HCT116 (cell line): Measurements from ENCODE around the gene ETF1. TPM values are rescaled to one million over a fixed set of nuclear protein-coding genes. Genes with fewer than 3 reads are reported as not detected.

Experiments used
- ATAC-seq: fragments of 200-7000 bp; cut with Tn5 transposase; 2 replicates; pipeline ENCODE4 v1.9.1; 2020; ENCODE audit warnings: mild to moderate bottlenecking, moderate library complexity
- BruUV-seq: library from RNA; stranded (reverse); fragments of 400-500 nt; replicated peaks from 2 replicates; lab custom pipeline; 2021; lab: Mats Ljungman, UMichigan
- CTCF ChIA-PET: fragments of 300-600 bp; sonication (Branson Sonifier 250); formaldehyde crosslinking; loops from one replicate; lab custom pipeline; 2021; ENCODE audit warnings: antibody characterized with exemption; lab: Charles Lee
- POLR2A ChIA-PET: fragments of 300-600, 350-600 bp; sonication (Branson Sonifier 250); formaldehyde crosslinking; loops from one replicate; lab custom pipeline; 2021; ENCODE audit warnings: antibody characterized with exemption; lab: Charles Lee
- RAD21 ChIA-PET, 2 experiments: fragments of 300-600 bp; sonication (Branson Sonifier 250); formaldehyde crosslinking; loops; one replicate each; lab custom pipeline; 2023; ENCODE audit warnings: low total read pairs in 2 of 2; ENCODE audit not compliant: uncharacterized antibody in 2 of 2, unreplicated experiment in 2 of 2, low non-redundant PET in 1 of 2; lab: Charles Lee
- DNase-seq: peaks from one replicate; pipeline ENCODE4 v3.0.0-alpha.2; 2010; ENCODE audit warnings: low read depth, low spot score
- H2AFZ ChIP-seq: fragments of 200-600 bp; shearing (Covaris generic), sonication (generic); 2 replicates; pipeline ENCODE4 v1.6.1; 2017; ENCODE audit warnings: low read depth, mixed run types, mixed read lengths, antibody characterized with exemption, low read length; ENCODE audit not compliant: poor library complexity, severe bottlenecking
- H3K27ac ChIP-seq: 2 replicates; pipeline ENCODE4 v1.5.1; 2012; ENCODE audit warnings: low read depth, low read length
- H3K27me3 ChIP-seq: fragments of 200-600 bp; sonication (generic); 2 replicates; pipeline ENCODE4 v1.6.1; 2016; ENCODE audit warnings: mixed run types, low read length, mixed read lengths; ENCODE audit not compliant: insufficient read depth
- H3K36me3 ChIP-seq, 2 experiments: fragments of 200-500 bp in 1 of 2; fragments of 200-600 bp in 1 of 2; sonication (Bioruptor generic) in 1 of 2; sonication (generic) in 1 of 2; 2 replicates each; pipeline versions ENCODE4 v1.5.1 to v1.6.1; 2014 to 2016; ENCODE audit warnings: low read length in 2 of 2, inconsistent platforms in 1 of 2, mixed read lengths in 1 of 2, mixed run types in 1 of 2; ENCODE audit not compliant: insufficient read depth in 2 of 2, control insufficient read depth in 1 of 2
- H3K4me1 ChIP-seq, 2 experiments: fragments of 200-600 bp in 1 of 2; sonication (generic) in 1 of 2; 2 replicates each; pipeline versions ENCODE4 v1.5.1 to v1.6.1; 2012 to 2017; ENCODE audit warnings: low read length in 2 of 2, inconsistent platforms in 1 of 2, mild to moderate bottlenecking in 1 of 2, mixed read lengths in 1 of 2, mixed run types in 1 of 2, moderate library complexity in 1 of 2; ENCODE audit not compliant: insufficient read depth in 2 of 2, control insufficient read depth in 1 of 2
- H3K4me2 ChIP-seq: fragments of 200-600 bp; sonication (generic); 2 replicates; pipeline ENCODE4 v1.6.1; 2017; ENCODE audit warnings: mixed run types, low read length, mixed read lengths
- H3K4me3 ChIP-seq, 2 experiments: fragments of 200-600 bp in 1 of 2; sonication (generic) in 1 of 2; replicated peaks in 1 of 2; 2 replicates each; pipeline ENCODE4 v1.5.1; 2011 to 2016; ENCODE audit warnings: low read length in 2 of 2, control low read depth in 1 of 2, low read depth in 1 of 2, mild to moderate bottlenecking in 1 of 2, mixed read lengths in 1 of 2, mixed run types in 1 of 2
- H3K79me2 ChIP-seq: fragments of 200-600 bp; sonication (generic); 2 replicates; pipeline ENCODE4 v1.6.1; 2017; ENCODE audit warnings: mild to moderate bottlenecking, mixed run types, low read length, moderate library complexity, mixed read lengths; ENCODE audit not compliant: insufficient read depth
- H3K9ac ChIP-seq: fragments of 200-600 bp; sonication (generic); 2 replicates; pipeline ENCODE4 v1.6.1; 2016; ENCODE audit warnings: low read length, mixed read lengths
- H3K9me2 ChIP-seq: fragments of 200-600 bp; sonication (generic), shearing (Covaris generic); 2 replicates; pipeline ENCODE4 v1.6.1; 2017; ENCODE audit warnings: mixed run types, mild to moderate bottlenecking, moderate library complexity; ENCODE audit not compliant: insufficient read depth
- H3K9me3 ChIP-seq, 2 experiments: fragments of 200-500 bp in 1 of 2; fragments of 200-600 bp in 1 of 2; sonication (Bioruptor generic) in 1 of 2; sonication (generic) in 1 of 2; 2 replicates each; pipeline ENCODE4 v1.6.1; 2014 to 2017; ENCODE audit warnings: low read length in 2 of 2, mixed read lengths in 2 of 2, inconsistent platforms in 1 of 2, low read depth in 1 of 2, mild to moderate bottlenecking in 1 of 2, mixed run types in 1 of 2, moderate library complexity in 1 of 2; ENCODE audit not compliant: control insufficient read depth in 1 of 2, insufficient read depth in 1 of 2
- H4K20me1 ChIP-seq: fragments of 200-600 bp; sonication (generic), shearing (Covaris generic); 2 replicates; pipeline ENCODE4 v1.6.1; 2017; ENCODE audit warnings: mixed run types, mild to moderate bottlenecking, moderate library complexity; ENCODE audit not compliant: insufficient read depth
- EZH2phosphoT487 ChIP-seq: fragments of 200-600 bp; IDR thresholded peaks from 2 replicates; pipeline ENCODE4 v1.6.1; 2018; ENCODE audit warnings: antibody characterized with exemption, borderline replicate concordance
- FOSL1 ChIP-seq: IDR thresholded peaks from 2 replicates; pipeline ENCODE4 v1.6.1; 2012; ENCODE audit warnings: low read depth
- POLR2AphosphoS5 ChIP-seq: IDR thresholded peaks from 2 replicates; pipeline ENCODE4 v1.6.1; 2011; ENCODE audit warnings: mild to moderate bottlenecking, low read depth, low read length, moderate library complexity
- SP1 ChIP-seq: IDR thresholded peaks from 2 replicates; pipeline ENCODE4 v1.6.1; 2012; ENCODE audit warnings: low read depth
- intact Hi-C: fragments of 100-400 bp; cut with micrococcal nuclease; formaldehyde crosslinking; loops from 2 replicates; pipeline ENCODE4 v1.10.0; 2022
- total RNA-seq: library from RNA; stranded (reverse); gene quantifications from one replicate; pipeline ENCODE4 v1.2.1, GENCODE V29; 2021; ENCODE audit not compliant: unreplicated experiment

The ETF1 gene
- total RNA-seq, 1 experiment from 2014 or later: 178 TPM

DNA sequence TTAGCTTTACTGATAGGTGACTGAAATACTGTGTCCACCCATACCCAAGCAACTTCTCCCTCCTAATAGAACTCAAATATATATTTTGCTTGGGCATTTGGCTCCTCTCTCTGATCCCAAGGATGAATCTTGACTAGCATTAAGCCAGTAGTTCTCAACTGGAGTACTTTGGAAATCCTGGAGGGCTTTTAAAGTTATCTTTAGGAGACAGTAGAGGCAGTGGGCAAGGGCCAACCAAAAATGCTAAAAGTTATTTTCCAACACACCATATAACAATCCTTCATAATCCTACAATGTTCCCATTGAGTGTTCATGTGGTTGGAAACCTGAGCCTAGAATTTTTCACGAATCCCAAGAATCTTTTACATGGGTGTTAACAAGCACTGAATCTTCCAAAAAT is 11.1 kb upstream of the ETF1 start:
- H3K27ac ChIP-seq: no peak overlapping the region
- no peak overlapping the region for H3K4me2 ChIP-seq
- intact Hi-C loops: no loop called here
- H4K20me1 ChIP-seq: peaks cover 9% of the 10 kb centered on the region; the same call in 1 of the 2 replicates
- H3K4me3 ChIP-seq: no peak overlapping the region
- no peaks in the 10 kb centered on the region for H3K27me3 ChIP-seq
- no TSS peak for BruUV-seq
- no peaks in the 10 kb centered on the region for H3K9me3 ChIP-seq
- no peak for DNase-seq
- POLR2A ChIA-PET: interaction anchor here (1.9 kb wide), 1 partner anchor 9 kb away, joined by 5 read pairs; no protein-coding TSS in a partner anchor
- no peak overlapping the region for H3K9ac ChIP-seq
- no peak for TF ChIP-seq FOSL1
- peak; percentile 10; the same call in 1 of the 2 replicates for TF ChIP-seq POLR2AphosphoS5
- H3K9me2 ChIP-seq: no peaks in the 10 kb centered on the region
- CTCF ChIA-PET: no interaction called here
- peaks cover 48 to 53% of the 10 kb centered on the region in 2 experiments for H3K36me3 ChIP-seq
- H2AFZ ChIP-seq: no peak overlapping the region
- no peaks in the 10 kb centered on the region for H3K4me1 ChIP-seq
- peaks cover 36% of the 10 kb centered on the region for H3K79me2 ChIP-seq
- RAD21 ChIA-PET: no interaction called here
- ATAC-seq: 0 out of 2 replicates have a peak, but pooled peaks have one; percentile 4

DNA sequence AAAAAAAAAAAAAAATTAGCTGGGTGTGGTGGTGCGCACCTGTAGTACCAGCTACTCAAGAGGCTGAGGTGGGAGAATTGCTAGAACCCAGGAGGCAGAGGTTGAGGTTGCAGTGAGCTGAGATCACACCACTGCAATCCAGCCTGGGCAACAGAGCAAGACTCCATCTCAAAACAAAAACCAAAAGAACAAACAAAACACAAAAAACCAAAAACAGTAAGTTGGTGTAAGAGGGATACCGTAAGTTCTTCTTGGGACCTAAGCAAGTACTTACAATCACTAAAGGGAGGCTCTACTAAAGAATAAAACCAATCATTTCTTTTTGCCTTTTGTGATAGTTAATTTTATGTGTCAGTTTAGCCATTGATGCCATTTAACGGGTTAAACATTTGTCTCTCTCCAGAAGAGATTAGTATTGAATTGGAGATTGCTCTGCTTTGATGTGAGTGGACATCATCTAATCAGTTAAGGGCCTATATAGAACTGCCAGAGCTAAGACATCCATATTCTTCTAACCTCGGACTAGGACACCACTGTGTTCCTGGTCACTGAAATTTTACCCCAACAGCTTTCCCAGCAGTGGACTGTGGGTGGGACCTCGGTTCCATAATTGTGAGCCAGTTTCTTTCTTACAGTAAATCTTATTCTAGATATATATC is 10.5 kb upstream of the ETF1 start:
- TF ChIP-seq POLR2AphosphoS5: peak; percentile 72; the same call in 1 of the 2 replicates
- TF ChIP-seq SP1: no peak
- no peak for TF ChIP-seq EZH2phosphoT487
- Histone ChIP-seq H3K36me3 (peaks cover 45 to 48% of the 10 kb centered on the region in 2 experiments), H3K9ac (no peak overlapping the region), H3K9me2 (no peaks in the 10 kb centered on the region), H3K4me3 (no peak overlapping the region), H3K4me2 (no peak overlapping the region), H3K79me2 (peaks cover 36% of the 10 kb centered on the region), H3K9me3 (no peaks in the 10 kb centered on the region), H2AFZ (no peak overlapping the region), H3K27me3 (no peaks in the 10 kb centered on the region), H3K27ac (no peak overlapping the region), H3K4me1 (no peaks in the 10 kb centered on the region), H4K20me1 (peaks cover 4% of the 10 kb centered on the region; the same call in 1 of the 2 replicates)
- CTCF ChIA-PET: no interaction called here
- BruUV-seq: no TSS peak
- RAD21 ChIA-PET: no interaction called here
- DNase-seq (no peak), ATAC-seq (peak; percentile 32)
- intact Hi-C loops: no loop called here
- POLR2A ChIA-PET: interaction anchor here (1.1 to 1.9 kb wide), 4 partner anchors 10 to 16 kb away, joined by 3 to 9 read pairs (median 5); partner anchors contain the start of gene ETF1
